GM10266 (cell line): ENCODE data around the gene ERC2.

Experiments used
- DNase-seq: peaks from one replicate; pipeline ENCODE4 v3.0.0; 2012; ENCODE audit errors: extremely low spot score
- CTCF ChIP-seq: IDR thresholded peaks from 2 replicates; pipeline ENCODE4 v1.5.1; 2012; ENCODE audit warnings: mild to moderate bottlenecking, low read depth; ENCODE audit not compliant: control insufficient read depth, insufficient read depth; ENCODE audit errors: missing control alignments

ERC2 gene

GRCh38 chr3:56135941-56136340 is 332.3 kb downstream of the ERC2 start:
- no peak for DNase-seq
- TF ChIP-seq CTCF, result no peak

GRCh38 chr3:56133423-56133822 is 334.8 kb downstream of the ERC2 start:
- DNase-seq, result no peak
- TF ChIP-seq CTCF, result no peak

- DNase-seq, result no peak
- TF ChIP-seq CTCF, result no peak
These were observed 335.5 kb downstream of the ERC2 start for GRCh38 chr3:56132762-56133161.

GRCh38 chr3:56131974-56132590 is 336.2 kb downstream of the ERC2 start:
- no peak for TF ChIP-seq CTCF
- DNase-seq, result no peak

GRCh38 chr3:56130036-56130435 is 338.2 kb downstream of the ERC2 start:
- DNase-seq, result no peak
- no peak for TF ChIP-seq CTCF

GRCh38 chr3:56126632-56127031 is 341.6 kb downstream of the ERC2 start:
- no peak for TF ChIP-seq CTCF
- DNase-seq, result no peak

GRCh38 chr3:56125358-56126005 is 342.8 kb downstream of the ERC2 start:
- DNase-seq, result no peak
- no peak for TF ChIP-seq CTCF
